IMR-90 (cell line): ENCODE results near the gene HIVEP1. TPM values are rescaled to one million over a fixed set of nuclear protein-coding genes. Genes with fewer than 3 reads are reported as not detected.
A peak's percentile ranks its signal among the peaks of the same experiment; 100 is the strongest.

Experiments
- ATAC-seq: fragments of 200-7000 bp; cut with Tn5 transposase; 2 replicates; pipeline ENCODE4 v1.9.1; 2020; ENCODE audit warnings: low read depth, mild to moderate bottlenecking, moderate library complexity
- BruUV-seq: library from RNA; stranded (reverse); fragments of 400-500 nt; replicated peaks from 2 replicates; lab custom pipeline; 2021; lab: Mats Ljungman, UMichigan
- CTCF ChIA-PET: fragments of 300-600 bp; formaldehyde crosslinking; extraction: SDS; loops from one replicate; lab custom pipeline; 2021; ENCODE audit warnings: antibody characterized with exemption; lab: Yijun Ruan, JAX
- POLR2A ChIA-PET: fragments of 300-600 bp; sonication (Branson Sonifier 250); formaldehyde crosslinking; loops from one replicate; lab custom pipeline; 2022; ENCODE audit warnings: antibody characterized with exemption; ENCODE audit not compliant: unreplicated experiment; lab: Charles Lee
- DNase-seq: peaks from one replicate; pipeline ENCODE4 v3.0.0; 2013
- H2AFZ ChIP-seq: replicated peaks from 2 replicates; pipeline ENCODE3; 2013; ENCODE audit warnings: low read length, mild to moderate bottlenecking; ENCODE audit not compliant: poor library complexity
- H2AK5ac ChIP-seq: 2 replicates; pipeline ENCODE4 v1.6.1; 2013; ENCODE audit warnings: low read depth, low read length, inconsistent platforms
- H2AK9ac ChIP-seq: replicated peaks from 2 replicates; pipeline ENCODE3; 2013; ENCODE audit warnings: mild to moderate bottlenecking, low read depth, low read length, moderate library complexity; ENCODE audit not compliant: poor library complexity
- H2BK120ac ChIP-seq: 2 replicates; pipeline ENCODE4 v1.6.1; 2013; ENCODE audit warnings: low read depth, low read length, inconsistent platforms
- H2BK15ac ChIP-seq: 3 replicates; pipeline ENCODE4 v1.6.1; 2013; ENCODE audit warnings: low read depth, low read length, inconsistent platforms
- H2BK20ac ChIP-seq: 2 replicates; pipeline ENCODE4 v1.6.1; 2013; ENCODE audit warnings: low read depth, mild to moderate bottlenecking, inconsistent platforms, low read length, moderate library complexity
- H2BK5ac ChIP-seq: 2 replicates; pipeline ENCODE4 v1.6.1; 2013; ENCODE audit warnings: mild to moderate bottlenecking, low read depth, low read length, inconsistent platforms; ENCODE audit not compliant: poor library complexity, severe bottlenecking
- H3K14ac ChIP-seq: replicated peaks from 2 replicates; pipeline ENCODE4 v1.6.1; 2013; ENCODE audit warnings: low read depth, low read length, inconsistent platforms
- H3K18ac ChIP-seq: 2 replicates; pipeline ENCODE4 v1.6.1; 2013; ENCODE audit warnings: low read depth, low read length, control low read depth
- H3K23ac ChIP-seq: 2 replicates; pipeline ENCODE4 v1.6.1; 2013; ENCODE audit warnings: low read depth, low read length, inconsistent platforms
- H3K27ac ChIP-seq: 2 replicates; pipeline ENCODE4 v1.5.1; 2013; ENCODE audit warnings: mild to moderate bottlenecking, control low read depth, low read length; ENCODE audit not compliant: insufficient read depth
- H3K27me3 ChIP-seq: 2 replicates; pipeline ENCODE4 v1.6.1; 2013; ENCODE audit warnings: low read length; ENCODE audit not compliant: control insufficient read depth, insufficient read depth
- H3K36me3 ChIP-seq: 2 replicates; pipeline ENCODE4 v1.6.1; 2013; ENCODE audit warnings: low read length, mixed read lengths; ENCODE audit not compliant: control insufficient read depth, insufficient read depth
- H3K4ac ChIP-seq: 2 replicates; pipeline ENCODE4 v1.6.1; 2013; ENCODE audit warnings: low read depth, low read length, inconsistent platforms
- H3K4me1 ChIP-seq: 2 replicates; pipeline ENCODE4 v1.6.1; 2013; ENCODE audit warnings: low read length, mixed read lengths; ENCODE audit not compliant: control insufficient read depth, insufficient read depth
- H3K4me2 ChIP-seq: 2 replicates; pipeline ENCODE4 v1.6.1; 2013; ENCODE audit warnings: low read depth, mild to moderate bottlenecking, control low read depth, low read length, moderate library complexity
- H3K4me3 ChIP-seq: 2 replicates; pipeline ENCODE4 v1.5.1; 2013; ENCODE audit warnings: low read depth, mild to moderate bottlenecking, control low read depth, low read length, moderate library complexity; ENCODE audit not compliant: insufficient read depth
- H3K56ac ChIP-seq: 2 replicates; pipeline ENCODE4 v1.6.1; 2013; ENCODE audit warnings: low read length, inconsistent platforms; ENCODE audit not compliant: insufficient read depth; ENCODE audit errors: extremely low read depth
- H3K79me1 ChIP-seq, 2 experiments: 2 replicates each; pipeline ENCODE4 v1.6.1; 2013; ENCODE audit warnings: low read length in 2 of 2, inconsistent platforms in 1 of 2, low read depth in 1 of 2
- H3K9ac ChIP-seq: 2 replicates; pipeline ENCODE4 v1.6.1; 2013; ENCODE audit warnings: low read depth, low read length, control low read depth
- H3K9me1 ChIP-seq: 2 replicates; pipeline ENCODE4 v1.6.1; 2013; ENCODE audit warnings: low read length, inconsistent platforms; ENCODE audit not compliant: insufficient read depth
- H3K9me3 ChIP-seq: 2 replicates; pipeline ENCODE4 v1.6.1; 2013; ENCODE audit warnings: low read length; ENCODE audit not compliant: control insufficient read depth, insufficient read depth
- H4K20me1 ChIP-seq: 2 replicates; pipeline ENCODE4 v1.6.1; 2013; ENCODE audit warnings: low read length, inconsistent platforms; ENCODE audit not compliant: insufficient read depth
- H4K5ac ChIP-seq: 2 replicates; pipeline ENCODE4 v1.6.1; 2013; ENCODE audit warnings: mild to moderate bottlenecking, low read depth, low read length, control low read depth
- H4K8ac ChIP-seq, 2 experiments: 2 replicates each; pipeline ENCODE4 v1.6.1; 2013; ENCODE audit warnings: low read depth in 2 of 2, low read length in 2 of 2, control low read depth in 1 of 2, inconsistent platforms in 1 of 2
- H4K91ac ChIP-seq: 2 replicates; pipeline ENCODE4 v1.6.1; 2013; ENCODE audit warnings: low read depth, low read length, inconsistent platforms; ENCODE audit not compliant: insufficient read depth
- BHLHE40 ChIP-seq: fragments of 150-350 bp; IDR thresholded peaks from 2 replicates; pipeline ENCODE4 v1.6.1; 2016; ENCODE audit warnings: mild to moderate bottlenecking, low read depth, low read length
- CEBPB ChIP-seq: IDR thresholded peaks from 2 replicates; pipeline ENCODE4 v1.6.1; 2012; ENCODE audit warnings: low read depth, low read length, improper control_type of control experiment
- CHD1 ChIP-seq: IDR thresholded peaks from 2 replicates; pipeline ENCODE4 v1.6.1; 2012; ENCODE audit warnings: low read depth, low read length, improper control_type of control experiment
- FOS ChIP-seq: fragments of 150-350 bp; IDR thresholded peaks from 2 replicates; pipeline ENCODE4 v1.6.1; 2016; ENCODE audit warnings: low read depth, low read length
- MAFK ChIP-seq: IDR thresholded peaks from 2 replicates; pipeline ENCODE4 v1.6.1; 2012; ENCODE audit warnings: low read depth, low read length, improper control_type of control experiment
- MAZ ChIP-seq: IDR thresholded peaks from 2 replicates; pipeline ENCODE4 v1.6.1; 2012; ENCODE audit warnings: low read depth, mild to moderate bottlenecking, low read length, improper control_type of control experiment, moderate library complexity, borderline replicate concordance
- MXI1 ChIP-seq: IDR thresholded peaks from 2 replicates; pipeline ENCODE4 v1.6.1; 2012; ENCODE audit warnings: low read depth, mild to moderate bottlenecking, low read length, moderate library complexity, borderline replicate concordance
- NFE2L2 ChIP-seq: fragments of 150-350 bp; IDR thresholded peaks from 2 replicates; pipeline ENCODE4 v1.6.1; 2016; ENCODE audit warnings: low read depth, mild to moderate bottlenecking, low read length
- POLR2A ChIP-seq: IDR thresholded peaks from 2 replicates; pipeline ENCODE4 v1.6.1; 2012; ENCODE audit warnings: mild to moderate bottlenecking, low read depth, low read length
- RAD21 ChIP-seq: IDR thresholded peaks from 2 replicates; pipeline ENCODE4 v1.6.1; 2012; ENCODE audit warnings: low read length, improper control_type of control experiment
- RCOR1 ChIP-seq: IDR thresholded peaks from 2 replicates; pipeline ENCODE4 v1.6.1; 2012; ENCODE audit warnings: mild to moderate bottlenecking, low read length, improper control_type of control experiment; ENCODE audit not compliant: insufficient replicate concordance
- RFX5 ChIP-seq: IDR thresholded peaks from 2 replicates; pipeline ENCODE4 v1.8.0; 2012; ENCODE audit warnings: low read depth, mild to moderate bottlenecking, low read length, moderate library complexity
- SMC3 ChIP-seq: fragments of 150-350 bp; IDR thresholded peaks from 2 replicates; pipeline ENCODE4 v1.6.1; 2016; ENCODE audit warnings: low read depth, mild to moderate bottlenecking, antibody characterized with exemption, low read length, moderate library complexity
- WGBS, 2 experiments: methylation state at CpG; one replicate each; pipeline versions ENCODE4 v1.1.5 to v1.1.7; 2013; ENCODE audit warnings: missing lambda C conversion rate in 2 of 2; ENCODE audit not compliant: insufficient read length in 1 of 2; ENCODE audit errors: extremely low coverage in 2 of 2; 5-methylcytosine and 5-hydroxymethylcytosine counted together
- dilution Hi-C: fragments of 300-500 bp; cut with HindIII; formaldehyde crosslinking; loops from one replicate; pipeline ENCODE4 v1.14.3; 2018; ENCODE audit warnings: low sequenced_read_pairs; ENCODE audit not compliant: unreplicated experiment
- in situ Hi-C: fragments of 300-500 bp; cut with MboI; formaldehyde crosslinking; loops from 3 replicates; pipeline ENCODE4 v1.14.3; 2019; ENCODE audit warnings: low sequenced_read_pairs, inconsistent platforms, mixed read lengths
- intact Hi-C: fragments of 100-400 bp; cut with micrococcal nuclease; formaldehyde crosslinking; loops from 2 replicates; pipeline ENCODE4 v1.10.0; 2022
- polyA plus RNA-seq, 3 experiments: library from polyadenylated mRNA; depleted of rRNA; stranded (reverse); fragments of >200 nt; gene quantifications; 2 replicates each; pipeline ENCODE4 v1.2.3, GENCODE V29; 2012; ENCODE audit warnings: low replicate concordance in 1 of 3
- total RNA-seq: library from RNA; depleted of rRNA; stranded (reverse); fragments of >200 nt; gene quantifications from 2 replicates; pipeline ENCODE4 v1.2.3, GENCODE V29; 2012
- TF ChIP-seq, protein P1 (sequence below): fragments of 150-350 bp; IDR thresholded peaks from 2 replicates; pipeline ENCODE4 v1.6.1; 2017; ENCODE audit warnings: mild to moderate bottlenecking, antibody characterized with exemption, low read length, low read depth
- TF ChIP-seq, protein P2 (sequence below): conservative IDR thresholded peaks from 2 replicates; pipeline ENCODE4 v1.5.1; 2012; ENCODE audit warnings: mild to moderate bottlenecking, low read depth, low read length, improper control_type of control experiment
- TF ChIP-seq, protein P3 (sequence below): fragments of 150-350 bp; IDR thresholded peaks from 2 replicates; pipeline ENCODE4 v1.6.1; 2016; ENCODE audit warnings: low read depth, mild to moderate bottlenecking, low read length, moderate library complexity, borderline replicate concordance

HIVEP1 gene
- total and polyA plus RNA-seq, 2 of the 4 experiments (the other 2 are of a cell fraction) = 13.0 to 17.2 TPM

DNA sequence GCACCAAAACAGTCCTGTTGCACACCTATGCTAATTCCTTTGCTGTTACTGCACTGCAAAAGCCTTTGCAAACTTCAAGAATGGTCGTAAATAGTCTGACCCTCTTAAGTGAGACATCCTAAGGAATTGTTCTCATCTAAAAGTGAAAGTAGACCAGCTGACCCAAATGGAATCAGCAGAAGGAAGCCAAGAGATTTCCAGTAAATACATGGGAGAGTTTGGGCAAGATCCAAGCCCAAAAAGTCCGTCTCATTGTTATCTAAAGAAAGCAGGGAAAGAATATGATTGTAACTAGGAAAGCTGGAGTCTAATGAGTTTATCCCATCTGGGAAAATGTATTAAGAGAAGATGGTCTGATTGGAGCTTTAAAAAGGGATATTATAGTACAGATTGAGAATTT, 43.0 kb upstream of the HIVEP1 start:
- Histone ChIP-seq H3K18ac (peak overlapping the region; percentile 88), H2BK20ac (peak overlapping the region; percentile 45), H4K5ac (peak overlapping the region; percentile 93), H4K20me1 (no peaks in the 10 kb centered on the region), H3K79me1 (no peaks in the 10 kb centered on the region; a peak in 1 of 4 replicates), H3K9ac (no peak overlapping the region), H3K9me3 (no peaks in the 10 kb centered on the region), H3K4ac (peak overlapping the region; percentile 70), H4K91ac (peak overlapping the region; percentile 43; the same call in 1 of the 2 replicates), H2AFZ (peak overlapping the region; percentile 9), H2BK5ac (no peak overlapping the region), H3K4me1 (peaks cover 14% of the 10 kb centered on the region), H3K4me2 (peak overlapping the region; percentile 89), H3K4me3 (no peak overlapping the region), H3K23ac (peak overlapping the region; percentile 22; the same call in 1 of the 2 replicates), H2BK15ac (peak overlapping the region; percentile 23; the same call in 1 of the 3 replicates), H2BK120ac (peak overlapping the region; percentile 88), H3K9me1 (peaks cover 9% of the 10 kb centered on the region), H3K27ac (peak overlapping the region; percentile 50; the same call in 1 of the 2 replicates), H3K14ac (peak overlapping the region; percentile 73), H4K8ac (peak overlapping the region in 1 of 2 experiments; percentile 25; a peak in 2 of 4 replicates), H3K27me3 (no peaks in the 10 kb centered on the region), H3K36me3 (no peaks in the 10 kb centered on the region), H2AK9ac (no peak overlapping the region), H3K56ac (no peak overlapping the region), H2AK5ac (no peak overlapping the region)
- no peak for TF ChIP-seq MXI1
- no peak for TF ChIP-seq RFX5
- TF ChIP-seq RCOR1 = no peak
- TF ChIP-seq RAD21 = no peak
- no peak for TF ChIP-seq FOS
- no peak for TF ChIP-seq BHLHE40
- TF ChIP-seq, protein P1, sequence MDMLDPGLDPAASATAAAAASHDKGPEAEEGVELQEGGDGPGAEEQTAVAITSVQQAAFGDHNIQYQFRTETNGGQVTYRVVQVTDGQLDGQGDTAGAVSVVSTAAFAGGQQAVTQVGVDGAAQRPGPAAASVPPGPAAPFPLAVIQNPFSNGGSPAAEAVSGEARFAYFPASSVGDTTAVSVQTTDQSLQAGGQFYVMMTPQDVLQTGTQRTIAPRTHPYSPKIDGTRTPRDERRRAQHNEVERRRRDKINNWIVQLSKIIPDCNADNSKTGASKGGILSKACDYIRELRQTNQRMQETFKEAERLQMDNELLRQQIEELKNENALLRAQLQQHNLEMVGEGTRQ = no peak; the same call in 1 of the 2 replicates
- TF ChIP-seq, protein P2, sequence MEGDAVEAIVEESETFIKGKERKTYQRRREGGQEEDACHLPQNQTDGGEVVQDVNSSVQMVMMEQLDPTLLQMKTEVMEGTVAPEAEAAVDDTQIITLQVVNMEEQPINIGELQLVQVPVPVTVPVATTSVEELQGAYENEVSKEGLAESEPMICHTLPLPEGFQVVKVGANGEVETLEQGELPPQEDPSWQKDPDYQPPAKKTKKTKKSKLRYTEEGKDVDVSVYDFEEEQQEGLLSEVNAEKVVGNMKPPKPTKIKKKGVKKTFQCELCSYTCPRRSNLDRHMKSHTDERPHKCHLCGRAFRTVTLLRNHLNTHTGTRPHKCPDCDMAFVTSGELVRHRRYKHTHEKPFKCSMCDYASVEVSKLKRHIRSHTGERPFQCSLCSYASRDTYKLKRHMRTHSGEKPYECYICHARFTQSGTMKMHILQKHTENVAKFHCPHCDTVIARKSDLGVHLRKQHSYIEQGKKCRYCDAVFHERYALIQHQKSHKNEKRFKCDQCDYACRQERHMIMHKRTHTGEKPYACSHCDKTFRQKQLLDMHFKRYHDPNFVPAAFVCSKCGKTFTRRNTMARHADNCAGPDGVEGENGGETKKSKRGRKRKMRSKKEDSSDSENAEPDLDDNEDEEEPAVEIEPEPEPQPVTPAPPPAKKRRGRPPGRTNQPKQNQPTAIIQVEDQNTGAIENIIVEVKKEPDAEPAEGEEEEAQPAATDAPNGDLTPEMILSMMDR = no peak
- no peak for TF ChIP-seq POLR2A
- TF ChIP-seq MAZ = no peak
- TF ChIP-seq, protein P3, sequence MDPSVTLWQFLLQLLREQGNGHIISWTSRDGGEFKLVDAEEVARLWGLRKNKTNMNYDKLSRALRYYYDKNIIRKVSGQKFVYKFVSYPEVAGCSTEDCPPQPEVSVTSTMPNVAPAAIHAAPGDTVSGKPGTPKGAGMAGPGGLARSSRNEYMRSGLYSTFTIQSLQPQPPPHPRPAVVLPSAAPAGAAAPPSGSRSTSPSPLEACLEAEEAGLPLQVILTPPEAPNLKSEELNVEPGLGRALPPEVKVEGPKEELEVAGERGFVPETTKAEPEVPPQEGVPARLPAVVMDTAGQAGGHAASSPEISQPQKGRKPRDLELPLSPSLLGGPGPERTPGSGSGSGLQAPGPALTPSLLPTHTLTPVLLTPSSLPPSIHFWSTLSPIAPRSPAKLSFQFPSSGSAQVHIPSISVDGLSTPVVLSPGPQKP = no peak
- TF ChIP-seq MAFK = no peak
- no peak for TF ChIP-seq CHD1
- no peak for TF ChIP-seq CEBPB
- no peak for TF ChIP-seq NFE2L2
- no peak for TF ChIP-seq SMC3
- no TSS peak for BruUV-seq
- ChIA-PET POLR2A (interaction anchor here (0.6 kb wide), 1 partner anchor 595 kb away, joined by 4 read pairs; no protein-coding TSS in a partner anchor), CTCF (no interaction called here)
- DNase-seq = peak; percentile 54
- dilution Hi-C loops = no loop called here
- in situ Hi-C loops = no loop called here
- intact Hi-C loops = no loop called here
- WGBS, 2 experiments = no CpG with 5 or more reads among the region's 2 CpGs
- ATAC-seq = no peak; the same call in 1 of the 2 replicates
